Panc1 (cell line): ENCODE data around the gene RBM24. TPM values are rescaled to one million over a fixed set of nuclear protein-coding genes. Genes with fewer than 3 reads are reported as not detected.
"Not testable (repeated sequence)": the region's sequence is repeated elsewhere in the genome, so short reads cannot be mapped to it uniquely, and the experiment has no call there.

ENCODE experiments used
- ATAC-seq: fragments of 200-7000 bp; cut with Tn5 transposase; 2 replicates; pipeline ENCODE4 v1.9.1; 2020; ENCODE audit warnings: mild to moderate bottlenecking, moderate library complexity
- BruUV-seq: library from RNA; stranded (reverse); fragments of 400-500 nt; replicated peaks from 2 replicates; lab custom pipeline; 2021; lab: Mats Ljungman, UMichigan
- CTCF ChIA-PET: fragments of 300-600 bp; sonication (Branson Sonifier 250); formaldehyde crosslinking; loops from one replicate; lab custom pipeline; 2022; ENCODE audit warnings: antibody characterized with exemption; lab: Charles Lee
- POLR2A ChIA-PET: fragments of 300-600 bp; sonication (Branson Sonifier 250); formaldehyde crosslinking; loops from one replicate; lab custom pipeline; 2022; ENCODE audit warnings: antibody characterized with exemption; lab: Charles Lee
- DNase-seq: peaks from one replicate; pipeline ENCODE4 v3.0.0-alpha.2; 2010; ENCODE audit warnings: low read depth, low spot score
- H3K27ac ChIP-seq: 2 replicates; pipeline ENCODE4 v1.5.1; 2011; ENCODE audit warnings: mild to moderate bottlenecking, low read length, inconsistent platforms
- H3K27me3 ChIP-seq: fragments of 200-500 bp; sonication (Bioruptor generic); 2 replicates; pipeline ENCODE4 v1.6.0; 2014; ENCODE audit warnings: low read length, inconsistent platforms; ENCODE audit not compliant: control insufficient read depth, insufficient read depth
- H3K36me3 ChIP-seq: fragments of 200-500 bp; sonication (Bioruptor generic); 2 replicates; pipeline ENCODE4 v1.5.1; 2014; ENCODE audit warnings: inconsistent platforms, mild to moderate bottlenecking, low read length, moderate library complexity; ENCODE audit not compliant: control insufficient read depth, insufficient read depth
- H3K4me1 ChIP-seq: 2 replicates; pipeline ENCODE4 v1.5.1; 2011; ENCODE audit warnings: inconsistent platforms, mild to moderate bottlenecking, low read length, moderate library complexity; ENCODE audit not compliant: control insufficient read depth, insufficient read depth
- H3K4me3 ChIP-seq, 2 experiments: 2 replicates each; pipeline ENCODE4 v1.5.1; 2011 to 2012; ENCODE audit warnings: low read depth in 2 of 2, low read length in 2 of 2, mild to moderate bottlenecking in 2 of 2, inconsistent platforms in 1 of 2, moderate library complexity in 1 of 2
- H3K9me3 ChIP-seq: fragments of 200-500 bp; sonication (Bioruptor generic); 2 replicates; pipeline ENCODE4 v1.5.1; 2014; ENCODE audit warnings: low read depth, mild to moderate bottlenecking, inconsistent platforms, low read length, moderate library complexity; ENCODE audit not compliant: control insufficient read depth, insufficient read depth
- POLR2AphosphoS5 ChIP-seq: IDR thresholded peaks from 2 replicates; pipeline ENCODE4 v1.6.1; 2012; ENCODE audit warnings: mild to moderate bottlenecking, low read depth, low read length, moderate library complexity
- SIN3A ChIP-seq: IDR thresholded peaks from 2 replicates; pipeline ENCODE4 v1.6.1; 2012; ENCODE audit warnings: low read depth, mild to moderate bottlenecking, low read length, moderate library complexity, borderline replicate concordance; ENCODE audit not compliant: insufficient read depth
- TCF7L2 ChIP-seq: IDR thresholded peaks from 2 replicates; pipeline ENCODE4 v1.6.1; 2011; ENCODE audit warnings: mild to moderate bottlenecking, low read depth, low read length, inconsistent platforms
- in situ Hi-C: cut with HindIII; loops from 2 replicates; pipeline ENCODE4 v1.10.0; 2016; ENCODE audit warnings: low sequenced_read_pairs, low pct_unique_long_range_greater_than_20kb
- intact Hi-C: fragments of 100-400 bp; cut with micrococcal nuclease; formaldehyde crosslinking; loops from one replicate; pipeline ENCODE4 v1.10.0; 2022; ENCODE audit not compliant: unreplicated experiment
- total RNA-seq: library from RNA; stranded (reverse); gene quantifications from one replicate; pipeline ENCODE4 v1.2.1, GENCODE V29; 2021; ENCODE audit not compliant: unreplicated experiment
- TF ChIP-seq, protein P1 (sequence below): fragments of 450-650 bp; IDR thresholded peaks from 2 replicates; pipeline ENCODE4 v1.5.1; 2017; ENCODE audit warnings: mild to moderate bottlenecking
- TF ChIP-seq, protein P2 (sequence below), 2 experiments: IDR thresholded peaks; 2 replicates each; pipeline ENCODE4 v1.6.1; 2011 to 2012; ENCODE audit warnings: low read depth in 2 of 2, control low read depth in 1 of 2, low read length in 1 of 2, mild to moderate bottlenecking in 1 of 2, moderate library complexity in 1 of 2; ENCODE audit not compliant: insufficient read depth in 1 of 2

Gene RBM24
- total RNA-seq, 1 experiment from 2014 or later, result 23.0 TPM

DNA sequence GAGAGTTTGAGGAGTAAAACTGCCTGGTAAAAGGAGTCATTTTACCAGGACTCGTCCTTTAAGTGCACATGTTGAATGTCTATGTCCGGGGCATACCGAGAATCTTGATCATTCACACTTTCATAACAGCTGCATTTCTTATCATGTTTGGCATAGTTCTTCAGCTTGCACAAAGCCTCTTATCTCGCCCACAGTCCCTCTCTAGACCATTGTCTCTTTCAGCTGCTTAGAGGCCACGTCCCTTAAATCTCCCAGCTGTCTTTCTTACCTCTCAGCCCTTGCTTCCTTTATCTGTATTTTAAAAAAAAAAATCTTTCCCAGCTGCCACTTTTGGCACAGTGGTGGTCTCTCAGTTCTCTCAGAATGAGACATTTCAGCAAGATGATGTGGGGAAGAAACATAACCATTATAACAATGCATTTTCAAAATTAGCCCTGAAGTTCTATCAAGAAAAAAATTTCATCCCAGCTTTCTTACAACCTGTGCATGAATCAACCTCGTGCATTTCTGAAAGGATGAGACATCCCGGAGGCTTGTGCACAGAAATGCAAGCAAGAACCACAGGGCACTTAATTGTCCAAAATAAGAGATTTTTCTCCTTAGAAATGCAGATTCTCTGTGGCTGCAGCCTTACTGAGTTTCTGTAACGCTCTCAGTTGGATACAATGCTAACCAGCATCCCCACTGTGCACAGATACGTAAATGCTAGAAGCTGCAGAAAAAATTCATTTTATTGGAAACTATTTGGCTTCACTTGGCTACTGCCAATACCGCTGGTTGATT is 24.2 kb downstream of the RBM24 start:
- BruUV-seq, result no TSS peak
- DNase-seq (no peak), ATAC-seq (no peak)
- H3K4me3 ChIP-seq, result no peak overlapping the region
- ChIA-PET CTCF (no interaction called here), POLR2A (interaction anchor here (0.7 kb wide), 1 partner anchor 75 kb away, joined by 4 read pairs; no protein-coding TSS in a partner anchor)
- no peaks in the 10 kb centered on the region for H3K9me3 ChIP-seq
- H3K4me1 ChIP-seq, result no peaks in the 10 kb centered on the region
- no peaks in the 10 kb centered on the region for H3K36me3 ChIP-seq
- no peak overlapping the region for H3K27ac ChIP-seq
- H3K27me3 ChIP-seq, result no peaks in the 10 kb centered on the region
- intact Hi-C loops, result no loop called here
- in situ Hi-C loops, result no loop called here
- TF ChIP-seq SIN3A, result no peak

DNA sequence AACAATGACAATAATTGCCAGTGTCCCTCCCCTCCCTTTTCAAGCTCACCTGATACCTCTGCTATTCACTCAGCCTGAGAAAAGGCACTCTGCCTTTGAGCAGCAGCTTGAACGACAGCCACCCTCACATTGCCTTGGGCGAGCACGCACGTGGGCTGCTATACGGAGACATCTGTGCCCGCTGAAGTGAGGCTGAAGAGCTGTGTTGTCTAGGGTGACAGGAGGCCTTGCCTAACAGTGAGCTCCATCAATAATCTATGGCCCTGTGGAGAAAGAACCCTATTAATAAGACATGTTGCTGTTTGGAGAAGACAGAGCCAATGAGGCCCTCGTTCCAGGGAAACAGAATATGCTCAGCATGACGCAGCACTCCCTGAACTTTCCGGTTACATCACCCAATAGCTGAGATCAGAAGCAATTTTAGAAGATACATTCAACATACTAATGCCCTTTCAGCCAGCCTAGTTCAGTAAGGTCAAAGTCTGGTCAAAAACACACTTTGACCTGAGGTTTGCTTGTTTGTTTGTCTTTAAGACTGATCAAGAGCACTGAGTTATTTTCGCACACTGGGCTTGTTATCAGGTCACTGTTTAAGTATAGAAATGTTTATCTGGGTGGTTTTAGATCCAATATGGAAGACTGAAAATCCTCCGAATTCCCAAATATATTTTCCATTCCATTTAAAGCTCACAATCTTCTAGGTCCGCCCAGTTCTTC is 30.6 kb downstream of the RBM24 start:
- H3K4me3 ChIP-seq, result no peak overlapping the region
- ChIA-PET CTCF (no interaction called here), POLR2A (no interaction called here)
- ATAC-seq, result no peak
- intact Hi-C loops, result no loop called here
- DNase-seq, result peak; percentile 17
- no TSS peak for BruUV-seq
- TF ChIP-seq, protein P1, sequence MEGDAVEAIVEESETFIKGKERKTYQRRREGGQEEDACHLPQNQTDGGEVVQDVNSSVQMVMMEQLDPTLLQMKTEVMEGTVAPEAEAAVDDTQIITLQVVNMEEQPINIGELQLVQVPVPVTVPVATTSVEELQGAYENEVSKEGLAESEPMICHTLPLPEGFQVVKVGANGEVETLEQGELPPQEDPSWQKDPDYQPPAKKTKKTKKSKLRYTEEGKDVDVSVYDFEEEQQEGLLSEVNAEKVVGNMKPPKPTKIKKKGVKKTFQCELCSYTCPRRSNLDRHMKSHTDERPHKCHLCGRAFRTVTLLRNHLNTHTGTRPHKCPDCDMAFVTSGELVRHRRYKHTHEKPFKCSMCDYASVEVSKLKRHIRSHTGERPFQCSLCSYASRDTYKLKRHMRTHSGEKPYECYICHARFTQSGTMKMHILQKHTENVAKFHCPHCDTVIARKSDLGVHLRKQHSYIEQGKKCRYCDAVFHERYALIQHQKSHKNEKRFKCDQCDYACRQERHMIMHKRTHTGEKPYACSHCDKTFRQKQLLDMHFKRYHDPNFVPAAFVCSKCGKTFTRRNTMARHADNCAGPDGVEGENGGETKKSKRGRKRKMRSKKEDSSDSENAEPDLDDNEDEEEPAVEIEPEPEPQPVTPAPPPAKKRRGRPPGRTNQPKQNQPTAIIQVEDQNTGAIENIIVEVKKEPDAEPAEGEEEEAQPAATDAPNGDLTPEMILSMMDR, result no peak
- no peak for TF ChIP-seq SIN3A
- no peak for TF ChIP-seq TCF7L2
- TF ChIP-seq, protein P2, sequence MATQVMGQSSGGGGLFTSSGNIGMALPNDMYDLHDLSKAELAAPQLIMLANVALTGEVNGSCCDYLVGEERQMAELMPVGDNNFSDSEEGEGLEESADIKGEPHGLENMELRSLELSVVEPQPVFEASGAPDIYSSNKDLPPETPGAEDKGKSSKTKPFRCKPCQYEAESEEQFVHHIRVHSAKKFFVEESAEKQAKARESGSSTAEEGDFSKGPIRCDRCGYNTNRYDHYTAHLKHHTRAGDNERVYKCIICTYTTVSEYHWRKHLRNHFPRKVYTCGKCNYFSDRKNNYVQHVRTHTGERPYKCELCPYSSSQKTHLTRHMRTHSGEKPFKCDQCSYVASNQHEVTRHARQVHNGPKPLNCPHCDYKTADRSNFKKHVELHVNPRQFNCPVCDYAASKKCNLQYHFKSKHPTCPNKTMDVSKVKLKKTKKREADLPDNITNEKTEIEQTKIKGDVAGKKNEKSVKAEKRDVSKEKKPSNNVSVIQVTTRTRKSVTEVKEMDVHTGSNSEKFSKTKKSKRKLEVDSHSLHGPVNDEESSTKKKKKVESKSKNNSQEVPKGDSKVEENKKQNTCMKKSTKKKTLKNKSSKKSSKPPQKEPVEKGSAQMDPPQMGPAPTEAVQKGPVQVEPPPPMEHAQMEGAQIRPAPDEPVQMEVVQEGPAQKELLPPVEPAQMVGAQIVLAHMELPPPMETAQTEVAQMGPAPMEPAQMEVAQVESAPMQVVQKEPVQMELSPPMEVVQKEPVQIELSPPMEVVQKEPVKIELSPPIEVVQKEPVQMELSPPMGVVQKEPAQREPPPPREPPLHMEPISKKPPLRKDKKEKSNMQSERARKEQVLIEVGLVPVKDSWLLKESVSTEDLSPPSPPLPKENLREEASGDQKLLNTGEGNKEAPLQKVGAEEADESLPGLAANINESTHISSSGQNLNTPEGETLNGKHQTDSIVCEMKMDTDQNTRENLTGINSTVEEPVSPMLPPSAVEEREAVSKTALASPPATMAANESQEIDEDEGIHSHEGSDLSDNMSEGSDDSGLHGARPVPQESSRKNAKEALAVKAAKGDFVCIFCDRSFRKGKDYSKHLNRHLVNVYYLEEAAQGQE (IDR thresholded peaks at IDR 0.05; ENCODE audit: insufficient read depth in 1 of 2, low read depth in 2 of 2, low read length in 1 of 2), result no peak
- TF ChIP-seq POLR2AphosphoS5, result no peak
- no peaks in the 10 kb centered on the region for H3K36me3 ChIP-seq
- H3K27me3 ChIP-seq, result no peaks in the 10 kb centered on the region
- H3K4me1 ChIP-seq, result 0 out of 2 replicates have a peak, but pooled peaks cover 2% of the 10 kb centered on the region
- H3K9me3 ChIP-seq, result no peaks in the 10 kb centered on the region
- H3K27ac ChIP-seq, result no peak overlapping the region
- in situ Hi-C loops, result no loop called here

GRCh38 chr6:17313238-17313637 is 32.1 kb downstream of the RBM24 start:
- in situ Hi-C loops, H3K36me3 ChIP-seq, H3K9me3 ChIP-seq, H3K27me3 ChIP-seq, BruUV-seq, POLR2A ChIA-PET, ATAC-seq, H3K4me3 ChIP-seq, H3K4me1 ChIP-seq, intact Hi-C loops, H3K27ac ChIP-seq, DNase-seq: not testable (repeated sequence)
- CTCF ChIA-PET, result interaction anchor here (0.7 kb wide), 2 partner anchors 42 to 502 kb away, joined by 3 read pairs; no protein-coding TSS in a partner anchor
